ENCODE data around the gene CARMIL1.
A peak's percentile ranks its signal among the peaks of the same experiment; 100 is the strongest.

CARMIL1 gene

DNA sequence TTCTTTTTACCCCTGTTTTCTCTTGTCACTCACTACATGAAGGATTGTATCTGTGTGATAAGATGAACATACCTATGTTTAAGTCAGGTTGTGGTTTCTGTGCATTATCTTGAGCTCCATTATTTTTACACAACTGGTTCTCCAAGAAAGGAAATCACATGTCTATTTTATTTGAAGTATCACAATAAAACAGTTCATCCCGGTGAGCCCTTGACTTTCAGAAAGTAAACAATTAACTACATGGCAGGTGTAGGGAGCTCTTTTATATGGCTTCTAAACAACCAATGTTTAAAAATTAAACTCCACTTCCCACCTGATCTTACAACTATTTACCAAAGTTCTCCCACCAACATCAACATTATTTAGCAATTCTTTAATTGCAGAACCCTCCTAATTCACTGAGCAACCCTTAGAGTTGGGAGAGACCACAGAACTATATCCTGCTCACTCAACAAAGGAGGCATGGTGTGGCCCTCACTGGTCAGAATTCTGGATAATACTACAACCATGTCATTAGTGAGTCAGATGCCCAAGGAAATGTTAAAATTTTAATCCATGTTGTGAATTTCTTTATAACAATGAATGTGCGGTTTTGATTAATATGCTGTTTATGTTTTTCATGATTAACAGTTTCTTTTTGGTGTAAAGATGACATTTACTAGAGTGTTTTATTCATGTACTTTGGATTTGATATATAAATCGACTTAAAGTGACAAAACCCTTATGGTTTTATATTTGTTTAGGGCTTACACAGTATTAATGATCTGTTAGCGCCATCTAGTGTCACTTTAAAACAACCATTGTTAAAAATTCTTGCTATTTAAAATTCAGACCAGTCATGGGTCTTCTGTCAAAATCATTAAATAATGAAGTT, 322.9 kb downstream of the CARMIL1 start:
- TF ChIP-seq EZH2phosphoT487 (IDR thresholded peaks at IDR 0.05; ENCODE audit: borderline replicate concordance): no peak
- TF ChIP-seq, protein P1, sequence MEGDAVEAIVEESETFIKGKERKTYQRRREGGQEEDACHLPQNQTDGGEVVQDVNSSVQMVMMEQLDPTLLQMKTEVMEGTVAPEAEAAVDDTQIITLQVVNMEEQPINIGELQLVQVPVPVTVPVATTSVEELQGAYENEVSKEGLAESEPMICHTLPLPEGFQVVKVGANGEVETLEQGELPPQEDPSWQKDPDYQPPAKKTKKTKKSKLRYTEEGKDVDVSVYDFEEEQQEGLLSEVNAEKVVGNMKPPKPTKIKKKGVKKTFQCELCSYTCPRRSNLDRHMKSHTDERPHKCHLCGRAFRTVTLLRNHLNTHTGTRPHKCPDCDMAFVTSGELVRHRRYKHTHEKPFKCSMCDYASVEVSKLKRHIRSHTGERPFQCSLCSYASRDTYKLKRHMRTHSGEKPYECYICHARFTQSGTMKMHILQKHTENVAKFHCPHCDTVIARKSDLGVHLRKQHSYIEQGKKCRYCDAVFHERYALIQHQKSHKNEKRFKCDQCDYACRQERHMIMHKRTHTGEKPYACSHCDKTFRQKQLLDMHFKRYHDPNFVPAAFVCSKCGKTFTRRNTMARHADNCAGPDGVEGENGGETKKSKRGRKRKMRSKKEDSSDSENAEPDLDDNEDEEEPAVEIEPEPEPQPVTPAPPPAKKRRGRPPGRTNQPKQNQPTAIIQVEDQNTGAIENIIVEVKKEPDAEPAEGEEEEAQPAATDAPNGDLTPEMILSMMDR (conservative IDR thresholded peaks at IDR 0.05; ENCODE audit: low read length): peak; percentile 84
- Histone ChIP-seq H3K9me3 (ENCODE audit: insufficient read depth, low read depth, low read length) (no peaks in the 10 kb centered on the region), H3F3A (ENCODE audit: low read depth) (no peaks in the 10 kb centered on the region), H3K27me3 (ENCODE audit: insufficient read depth, low read length, poor library complexity, severe bottlenecking) (no peaks in the 10 kb centered on the region), H3K9me2 (replicated peaks; ENCODE audit: low read depth, low read length) (no peaks in the 10 kb centered on the region), H3K4me1 (ENCODE audit: insufficient read depth, low read length, poor library complexity, severe bottlenecking) (peaks cover 21% of the 10 kb centered on the region), H3K4me3 (ENCODE audit: low read length, poor library complexity, severe bottlenecking) (no peak overlapping the region), H3K36me3 (ENCODE audit: insufficient read depth, low read length) (no peaks in the 10 kb centered on the region), H3K79me2 (ENCODE audit: insufficient read depth, low read length) (no peaks in the 10 kb centered on the region), H3K4me2 (ENCODE audit: low read depth, low read length, poor library complexity, severe bottlenecking) (peak overlapping the region; percentile 30), H4K20me1 (ENCODE audit: insufficient read depth, low read length, poor library complexity, severe bottlenecking) (no peaks in the 10 kb centered on the region), H3K9ac (ENCODE audit: low read depth, low read length, poor library complexity, severe bottlenecking) (no peak overlapping the region), H2AFZ (ENCODE audit: low read length) (no peak overlapping the region)

GRCh38 chr6:25602674-25602982, 323.5 kb downstream of the CARMIL1 start:
- Histone ChIP-seq H3K9ac (ENCODE audit: low read depth, low read length, poor library complexity, severe bottlenecking) (no peak overlapping the region), H3K9me2 (replicated peaks; ENCODE audit: low read depth, low read length) (no peaks in the 10 kb centered on the region), H3K27me3 (ENCODE audit: insufficient read depth, low read length, poor library complexity, severe bottlenecking) (no peaks in the 10 kb centered on the region), H3K4me1 (ENCODE audit: insufficient read depth, low read length, poor library complexity, severe bottlenecking) (peaks cover 21% of the 10 kb centered on the region), H3K79me2 (ENCODE audit: insufficient read depth, low read length) (no peaks in the 10 kb centered on the region), H3K9me3 (ENCODE audit: insufficient read depth, low read depth, low read length) (no peaks in the 10 kb centered on the region), H3F3A (ENCODE audit: low read depth) (no peaks in the 10 kb centered on the region), H3K4me2 (ENCODE audit: low read depth, low read length, poor library complexity, severe bottlenecking) (no peak overlapping the region), H4K20me1 (ENCODE audit: insufficient read depth, low read length, poor library complexity, severe bottlenecking) (no peaks in the 10 kb centered on the region), H2AFZ (ENCODE audit: low read length) (no peak overlapping the region), H3K4me3 (ENCODE audit: low read length, poor library complexity, severe bottlenecking) (no peak overlapping the region), H3K36me3 (ENCODE audit: insufficient read depth, low read length) (no peaks in the 10 kb centered on the region)
- TF ChIP-seq, protein P1 (conservative IDR thresholded peaks at IDR 0.05; ENCODE audit: low read length): no peak
- no peak for TF ChIP-seq EZH2phosphoT487 (IDR thresholded peaks at IDR 0.05; ENCODE audit: borderline replicate concordance)

- no peak overlapping the region for H2AFZ ChIP-seq (ENCODE audit: low read length)
- H3F3A ChIP-seq (ENCODE audit: low read depth): no peaks in the 10 kb centered on the region
- no peak for TF ChIP-seq EZH2phosphoT487 (IDR thresholded peaks at IDR 0.05; ENCODE audit: borderline replicate concordance)
- TF ChIP-seq, protein P1 (conservative IDR thresholded peaks at IDR 0.05; ENCODE audit: low read length): no peak
- H3K4me3 ChIP-seq (ENCODE audit: low read length, poor library complexity, severe bottlenecking): no peak overlapping the region
- H3K4me2 ChIP-seq (ENCODE audit: low read depth, low read length, poor library complexity, severe bottlenecking): no peak overlapping the region
- no peak overlapping the region for H3K9ac ChIP-seq (ENCODE audit: low read depth, low read length, poor library complexity, severe bottlenecking)
- H3K4me1 ChIP-seq (ENCODE audit: insufficient read depth, low read length, poor library complexity, severe bottlenecking): peaks cover 24% of the 10 kb centered on the region
- H3K9me2 ChIP-seq (replicated peaks; ENCODE audit: low read depth, low read length): no peaks in the 10 kb centered on the region
- no peaks in the 10 kb centered on the region for H3K9me3 ChIP-seq (ENCODE audit: insufficient read depth, low read depth, low read length)
- H4K20me1 ChIP-seq (ENCODE audit: insufficient read depth, low read length, poor library complexity, severe bottlenecking): no peaks in the 10 kb centered on the region
- no peaks in the 10 kb centered on the region for H3K36me3 ChIP-seq (ENCODE audit: insufficient read depth, low read length)
- no peaks in the 10 kb centered on the region for H3K79me2 ChIP-seq (ENCODE audit: insufficient read depth, low read length)
- H3K27me3 ChIP-seq (ENCODE audit: insufficient read depth, low read length, poor library complexity, severe bottlenecking): no peaks in the 10 kb centered on the region
Measured at GRCh38 chr6:25603251-25603650, 324.1 kb downstream of the CARMIL1 start.
